GM19023 (cell line): Measurements from ENCODE around the gene GREB1.

ENCODE experiments used
- ATAC-seq: cut with Tn5 transposase; IDR thresholded peaks from one replicate; pipeline ENCODE4 v1.9.1; 2021; ENCODE audit warnings: mild to moderate bottlenecking, moderate library complexity; ENCODE audit not compliant: unreplicated experiment

GREB1 gene

GRCh38 chr2:11559066-11559785 is 25.4 kb downstream of the GREB1 start:
- ATAC-seq, result no peak

DNA sequence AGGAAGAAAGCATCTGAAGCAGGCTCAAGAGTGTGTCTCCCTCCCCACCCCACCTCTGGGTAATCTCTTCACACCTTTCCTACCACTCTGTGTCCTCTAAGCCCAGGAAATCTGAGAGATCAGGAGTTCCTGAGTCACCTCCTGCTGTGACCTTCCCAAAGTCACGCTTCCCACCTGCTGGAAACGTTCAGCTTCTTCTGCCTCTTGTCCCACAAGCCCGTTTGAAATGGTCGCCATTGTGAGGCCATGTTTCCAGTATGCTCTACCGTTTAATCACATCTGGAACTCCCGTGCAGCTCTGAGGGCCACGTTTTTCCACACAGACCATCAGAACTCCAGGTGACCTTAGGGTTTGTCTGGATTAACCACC is 25.9 kb downstream of the GREB1 start:
- ATAC-seq, result no peak

DNA sequence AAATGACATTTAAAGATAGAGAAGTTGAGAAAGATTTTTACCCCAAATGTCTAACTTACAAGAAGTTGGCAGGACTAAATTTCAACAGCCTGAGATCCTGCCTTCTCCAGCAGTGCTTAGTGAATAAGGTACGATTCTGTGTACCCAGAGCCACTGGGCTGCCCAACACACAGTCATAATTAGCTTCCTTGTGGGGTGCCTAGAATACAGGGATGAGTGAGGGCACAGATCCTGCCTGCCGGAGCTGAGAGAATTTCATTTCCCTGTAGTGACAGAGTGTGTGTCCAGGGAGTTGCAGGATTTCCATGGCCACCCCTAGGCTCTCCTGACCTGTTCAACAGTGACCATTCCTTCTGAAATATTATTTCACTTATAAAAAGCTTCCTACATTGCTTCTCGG is 27.0 kb downstream of the GREB1 start:
- no peak for ATAC-seq

GRCh38 chr2:11562011-11562410 is 28.2 kb downstream of the GREB1 start:
- ATAC-seq, result no peak

GRCh38 chr2:11562476-11562875 is 28.6 kb downstream of the GREB1 start:
- no peak for ATAC-seq

GRCh38 chr2:11563784-11564666 is 30.2 kb downstream of the GREB1 start:
- ATAC-seq, result no peak

- ATAC-seq, result no peak
These were observed 31.1 kb downstream of the GREB1 start for GRCh38 chr2:11564816-11565567.

GRCh38 chr2:11566383-11566782 is 32.5 kb downstream of the GREB1 start:
- no peak for ATAC-seq

DNA sequence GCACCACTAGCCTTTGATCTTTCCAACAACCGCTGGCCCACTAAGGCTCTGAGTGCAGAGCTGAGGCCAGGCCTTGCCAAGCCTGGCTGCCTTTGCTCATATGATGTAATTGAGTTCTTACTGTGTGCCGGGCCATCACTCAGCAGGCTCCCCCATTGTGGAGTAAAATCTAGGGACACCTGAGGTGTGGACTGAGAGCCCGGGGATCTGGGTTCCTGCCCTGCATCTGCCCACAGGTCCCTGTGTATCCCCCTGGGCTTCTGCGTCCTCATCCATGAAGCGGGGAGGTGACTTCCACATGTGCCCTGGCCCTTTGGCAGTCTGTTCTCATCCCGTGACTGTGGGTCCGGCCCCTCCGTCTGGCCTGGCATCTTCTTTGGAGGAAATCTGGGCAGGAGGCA is 33.8 kb downstream of the GREB1 start:
- ATAC-seq, result no peak

- ATAC-seq, result no peak
These were observed 34.6 kb downstream of the GREB1 start for GRCh38 chr2:11568436-11568835.

DNA sequence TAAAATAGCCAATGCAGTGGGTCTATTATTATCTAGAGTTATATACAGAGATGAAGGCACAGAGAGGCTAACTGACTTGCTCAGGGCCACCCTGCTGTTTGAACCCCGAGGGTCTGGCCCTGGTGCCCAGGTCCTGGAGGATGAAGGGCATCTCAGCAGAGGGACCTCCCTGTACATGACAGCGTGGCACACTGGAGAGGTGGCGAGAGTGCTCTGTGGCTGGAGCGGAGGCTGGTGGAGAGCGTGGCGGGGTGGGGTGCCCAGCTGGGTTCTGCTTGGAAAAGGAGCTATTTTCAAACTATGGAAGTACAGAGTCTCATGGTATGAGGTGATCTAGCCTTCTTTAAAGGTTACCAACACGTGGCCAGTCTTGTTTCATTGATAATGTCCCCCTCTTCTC is 35.8 kb downstream of the GREB1 start:
- no peak for ATAC-seq

GRCh38 chr2:11571170-11571569 is 37.3 kb downstream of the GREB1 start:
- ATAC-seq, result no peak

DNA sequence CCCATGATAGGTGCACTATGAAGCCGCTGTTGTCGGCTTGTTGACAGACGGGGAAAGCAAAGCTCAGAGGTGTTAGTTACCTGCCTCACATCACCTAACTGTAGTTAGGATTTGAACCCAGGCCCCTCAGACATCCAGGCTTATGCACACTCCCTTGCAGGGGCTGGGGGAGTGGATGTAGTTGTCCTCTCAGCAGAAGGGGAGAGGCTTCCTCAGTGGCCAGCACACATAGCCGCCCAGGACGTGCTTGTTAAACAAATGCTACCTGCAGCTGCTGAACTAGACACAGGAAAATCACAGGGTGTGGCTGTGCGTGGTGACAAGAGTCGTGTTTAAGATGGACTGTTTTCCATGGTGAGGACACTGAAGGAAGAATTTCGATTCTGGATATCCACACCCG is 39.2 kb downstream of the GREB1 start:
- no peak for ATAC-seq

DNA sequence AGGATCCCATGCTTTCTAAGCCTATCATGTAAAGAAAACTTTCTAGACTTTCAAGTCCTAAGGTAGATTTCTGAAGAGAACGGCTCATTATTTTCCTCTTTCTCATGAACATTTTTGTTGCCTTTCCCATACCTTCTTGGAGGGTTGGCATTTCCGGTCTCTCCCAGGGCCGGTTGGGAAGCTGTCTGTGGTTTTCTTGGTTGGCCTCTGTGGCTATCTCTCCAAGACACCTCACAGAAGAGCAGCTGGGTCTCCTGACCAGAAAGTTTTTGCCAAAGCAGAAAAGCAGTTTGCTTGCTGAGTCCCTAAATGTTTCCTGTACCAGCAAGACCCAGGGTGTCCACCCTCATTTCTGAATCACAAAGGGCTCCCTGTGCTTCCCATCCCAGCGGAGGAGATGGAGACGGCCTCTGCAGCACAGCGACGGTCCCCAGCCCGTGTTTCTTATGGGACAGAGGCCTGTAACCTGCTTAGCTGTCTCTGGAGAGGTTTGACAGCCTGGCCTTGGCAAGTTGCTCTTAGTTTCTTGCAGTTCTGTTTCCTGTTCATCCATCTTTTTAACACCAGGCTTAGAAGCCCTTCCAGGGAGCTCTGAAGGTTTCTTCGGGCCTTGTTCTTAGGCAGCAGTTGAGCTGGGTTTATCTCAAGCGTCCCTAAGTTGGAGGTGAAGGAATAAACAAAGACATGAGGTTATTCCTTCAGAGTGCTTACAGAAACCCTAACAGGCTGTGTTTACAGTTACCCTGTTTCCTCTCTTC is 39.8 kb downstream of the GREB1 start:
- no peak for ATAC-seq

DNA sequence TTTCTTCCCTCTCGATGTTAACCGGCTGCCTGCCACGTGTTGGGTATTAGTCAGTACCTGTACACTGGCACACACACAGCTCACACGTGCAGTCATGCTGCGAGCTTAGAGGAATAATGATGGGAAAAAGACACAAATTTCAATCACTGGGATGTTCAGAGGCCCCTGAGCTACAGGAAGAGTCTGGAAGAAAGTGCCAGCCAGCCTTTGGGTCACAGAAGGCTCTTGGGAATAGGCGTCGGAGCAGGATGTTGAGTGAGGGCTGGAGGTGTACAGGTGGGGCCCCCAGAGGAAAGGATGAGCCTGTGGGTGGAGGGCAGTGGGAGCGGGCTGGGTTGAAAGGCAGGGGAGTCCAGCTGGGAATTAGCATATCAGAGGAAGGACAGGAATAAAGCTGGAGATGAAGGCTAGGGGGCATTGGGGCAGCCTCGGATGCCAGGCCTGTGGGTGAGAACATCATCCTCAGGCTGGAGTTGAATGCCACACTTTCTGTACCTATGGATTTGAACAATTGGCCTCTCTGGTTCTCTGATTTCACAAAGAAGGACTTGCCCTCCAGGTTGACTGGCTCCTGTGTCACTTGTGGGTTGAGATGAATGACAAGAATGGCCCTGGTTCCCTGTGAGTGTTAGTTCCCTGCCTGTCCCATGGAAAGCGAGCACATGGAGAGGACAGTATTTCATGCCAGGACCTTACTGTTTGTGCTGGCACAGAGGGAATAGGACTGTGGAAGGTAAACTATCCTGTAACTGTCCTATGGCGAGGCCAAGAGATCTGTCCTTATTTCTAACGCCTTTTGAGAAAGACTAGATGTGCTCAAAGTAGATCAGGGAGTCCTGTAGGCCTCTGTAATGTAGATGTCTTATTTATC is 40.6 kb downstream of the GREB1 start:
- no peak for ATAC-seq

- no peak for ATAC-seq
These were observed 42.6 kb downstream of the GREB1 start for GRCh38 chr2:11576398-11576797.

- ATAC-seq, result no peak
These were observed 43.4 kb downstream of the GREB1 start for GRCh38 chr2:11577101-11577883.

DNA sequence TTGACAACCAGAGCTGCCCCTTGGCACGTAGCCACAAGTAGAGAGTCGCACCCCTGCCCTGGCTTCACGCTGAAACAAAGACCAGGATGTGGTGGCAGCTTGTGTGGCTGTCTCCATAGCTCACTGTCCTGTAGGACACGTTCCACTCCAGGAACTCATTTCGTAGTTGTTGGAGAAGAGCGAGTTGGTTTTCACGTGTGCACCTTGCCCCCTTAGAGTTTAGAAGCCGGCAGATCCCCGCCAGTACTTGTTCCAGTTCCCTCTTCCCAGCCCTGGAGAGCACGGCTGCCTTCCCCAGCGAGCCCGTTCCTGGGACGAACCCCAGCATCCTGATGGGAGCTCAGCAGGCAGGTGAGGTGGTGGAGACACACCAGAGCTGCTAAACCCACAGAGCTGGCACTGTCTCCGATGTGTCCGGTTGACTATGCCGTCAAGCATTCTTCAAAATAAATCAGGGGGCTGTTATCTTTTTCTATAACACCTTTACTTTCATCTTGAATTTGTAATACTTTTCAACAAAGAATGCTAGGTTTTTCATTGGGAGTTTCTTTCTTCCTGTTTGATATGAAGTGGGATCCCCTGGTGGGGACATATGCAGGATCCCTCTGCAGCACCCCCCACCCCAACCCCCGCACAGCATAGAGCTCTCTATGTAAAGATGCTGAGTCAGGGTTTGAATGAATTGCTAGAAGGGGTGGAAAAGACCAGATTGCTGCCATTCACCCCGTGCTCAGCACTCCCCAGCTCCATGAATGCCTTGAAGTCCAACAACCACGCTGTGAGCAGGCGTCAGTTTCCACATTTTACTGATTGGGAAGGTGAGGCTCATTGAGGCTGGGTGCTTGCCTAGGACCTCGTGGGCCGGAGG is 44.5 kb downstream of the GREB1 start:
- ATAC-seq, result no peak
